Upper lobe of right lung (tissue), 1 donor: ENCODE results near the gene UNC13C. TPM values are rescaled to one million over a fixed set of nuclear protein-coding genes. Genes with fewer than 3 reads are reported as not detected.

ENCODE experiments used
- ATAC-seq: fragments of 200-7000 bp; cut with Tn5 transposase; one replicate; pipeline ENCODE4 v1.9.1; 2020; ENCODE audit warnings: mild to moderate bottlenecking, moderate library complexity
- DNase-seq: peaks from one replicate; pipeline ENCODE4 v3.0.0-alpha.2; 2020
- H3K27ac ChIP-seq: fragments of 200-600 bp; one replicate; pipeline ENCODE4 v1.8.0; 2022
- H3K27me3 ChIP-seq: fragments of 200-600 bp; one replicate; pipeline ENCODE4 v1.8.0; 2022; ENCODE audit warnings: mild to moderate bottlenecking
- H3K36me3 ChIP-seq: fragments of 200-600 bp; one replicate; pipeline ENCODE4 v1.8.0; 2022
- H3K4me1 ChIP-seq: fragments of 200-600 bp; one replicate; pipeline ENCODE4 v1.8.0; 2022
- H3K4me3 ChIP-seq: fragments of 200-600 bp; one replicate; pipeline ENCODE4 v1.8.0; 2022; ENCODE audit warnings: mild to moderate bottlenecking
- H3K9me3 ChIP-seq: fragments of 200-600 bp; one replicate; pipeline ENCODE4 v1.8.0; 2022
- intact Hi-C: fragments of 100-400 bp; cut with DNase I; formaldehyde crosslinking; loops from one replicate; pipeline ENCODE4 v1.11.0; 2022
- total RNA-seq: library from RNA; stranded (reverse); fragmentation: NEBNext Ultra II Directional; extraction: Animal tissue kit (Norgen Biotek cat#: 25700); gene quantifications from one replicate; pipeline ENCODE4 v1.2.1, GENCODE V29; 2021
- TF ChIP-seq, protein P1 (sequence below): fragments of 200-600 bp; IDR thresholded peaks from one replicate; pipeline ENCODE4 v1.8.0; 2022; ENCODE audit warnings: antibody characterized with exemption
- donor health status: DM: no; HTN: yes; CAD: no; lungs with severe emphysema.

The UNC13C gene
- total RNA-seq, 1 donor from 2014 or later, result 0.14 TPM

DNA sequence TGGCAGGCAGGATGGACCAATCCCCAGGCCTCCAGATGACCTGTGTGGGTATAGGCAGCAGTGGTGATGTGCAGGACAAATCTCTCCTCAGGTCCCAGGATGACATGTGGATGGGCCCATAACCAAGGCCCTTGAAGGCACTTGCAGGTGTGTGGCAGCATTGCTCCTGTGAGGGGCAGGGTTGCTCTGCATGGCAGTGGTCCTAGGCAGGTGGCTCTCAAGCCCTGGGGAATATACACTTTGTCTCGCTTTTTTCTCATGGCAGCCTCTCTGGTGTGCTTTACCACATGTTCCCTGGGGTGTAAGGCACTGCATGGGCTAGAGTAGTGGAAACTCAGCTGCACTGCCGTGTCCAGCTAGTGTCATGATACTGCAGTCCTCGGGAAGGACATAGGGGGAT is 503.6 kb downstream of the UNC13C start:
- TF ChIP-seq, protein P1, sequence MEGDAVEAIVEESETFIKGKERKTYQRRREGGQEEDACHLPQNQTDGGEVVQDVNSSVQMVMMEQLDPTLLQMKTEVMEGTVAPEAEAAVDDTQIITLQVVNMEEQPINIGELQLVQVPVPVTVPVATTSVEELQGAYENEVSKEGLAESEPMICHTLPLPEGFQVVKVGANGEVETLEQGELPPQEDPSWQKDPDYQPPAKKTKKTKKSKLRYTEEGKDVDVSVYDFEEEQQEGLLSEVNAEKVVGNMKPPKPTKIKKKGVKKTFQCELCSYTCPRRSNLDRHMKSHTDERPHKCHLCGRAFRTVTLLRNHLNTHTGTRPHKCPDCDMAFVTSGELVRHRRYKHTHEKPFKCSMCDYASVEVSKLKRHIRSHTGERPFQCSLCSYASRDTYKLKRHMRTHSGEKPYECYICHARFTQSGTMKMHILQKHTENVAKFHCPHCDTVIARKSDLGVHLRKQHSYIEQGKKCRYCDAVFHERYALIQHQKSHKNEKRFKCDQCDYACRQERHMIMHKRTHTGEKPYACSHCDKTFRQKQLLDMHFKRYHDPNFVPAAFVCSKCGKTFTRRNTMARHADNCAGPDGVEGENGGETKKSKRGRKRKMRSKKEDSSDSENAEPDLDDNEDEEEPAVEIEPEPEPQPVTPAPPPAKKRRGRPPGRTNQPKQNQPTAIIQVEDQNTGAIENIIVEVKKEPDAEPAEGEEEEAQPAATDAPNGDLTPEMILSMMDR, result no peak
- DNase-seq (no peak), ATAC-seq (peak; percentile 41)
- Histone ChIP-seq H3K4me3 (no peak overlapping the region), H3K27ac (no peak overlapping the region), H3K36me3 (no peaks in the 10 kb centered on the region), H3K4me1 (no peaks in the 10 kb centered on the region), H3K27me3 (no peaks in the 10 kb centered on the region), H3K9me3 (no peaks in the 10 kb centered on the region)
- intact Hi-C loops, result no loop called here

DNA sequence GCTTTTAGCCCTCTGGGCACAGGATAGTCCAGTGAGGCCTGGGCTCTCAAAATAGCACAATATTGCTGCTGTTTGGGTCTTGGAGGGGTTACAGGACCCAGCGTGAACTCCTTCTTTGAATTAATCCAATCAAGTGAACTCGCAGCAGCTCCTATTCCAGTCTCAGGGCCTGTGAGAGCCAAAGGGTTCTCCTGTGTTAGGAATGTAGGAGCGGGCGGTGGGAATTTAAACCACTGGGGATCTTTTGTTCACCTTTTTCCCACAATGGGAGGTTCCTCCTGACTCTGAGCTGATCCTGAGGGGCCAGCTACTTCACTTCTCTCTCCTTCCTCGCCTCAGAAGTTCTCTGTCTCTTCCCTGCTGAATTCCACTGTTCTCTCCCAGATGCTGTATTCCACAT is 504.0 kb downstream of the UNC13C start:
- H3K36me3 ChIP-seq, result no peaks in the 10 kb centered on the region
- TF ChIP-seq, protein P1, result no peak
- no peaks in the 10 kb centered on the region for H3K9me3 ChIP-seq
- intact Hi-C loops, result no loop called here
- H3K4me3 ChIP-seq, result no peak overlapping the region
- H3K27me3 ChIP-seq, result no peaks in the 10 kb centered on the region
- DNase-seq (no peak), ATAC-seq (no peak)
- no peaks in the 10 kb centered on the region for H3K4me1 ChIP-seq
- no peak overlapping the region for H3K27ac ChIP-seq

DNA sequence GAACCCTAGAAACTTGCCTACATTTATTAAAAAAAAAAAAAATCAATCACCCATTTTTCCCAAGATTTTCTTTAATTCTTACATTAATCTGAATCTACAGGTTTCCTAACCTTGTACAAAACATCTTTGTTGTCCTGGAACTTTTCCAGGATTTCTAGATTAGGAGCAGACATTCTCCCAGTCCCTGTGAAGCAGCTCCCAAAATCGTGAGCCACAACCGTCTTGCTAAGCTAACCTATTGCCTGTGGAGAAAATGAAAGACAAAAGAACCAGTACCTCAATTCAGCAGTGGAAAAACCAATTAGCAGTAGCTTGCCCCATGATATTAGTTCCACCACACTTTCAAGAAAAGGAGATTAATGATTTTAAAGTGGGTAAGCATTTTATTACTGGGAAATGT is 522.1 kb downstream of the UNC13C start:
- no peaks in the 10 kb centered on the region for H3K27me3 ChIP-seq
- H3K36me3 ChIP-seq, result no peaks in the 10 kb centered on the region
- no peak for ATAC-seq
- H3K4me3 ChIP-seq, result no peak overlapping the region
- TF ChIP-seq, protein P1, result no peak
- no peak for DNase-seq
- intact Hi-C loops, result no loop called here
- no peaks in the 10 kb centered on the region for H3K9me3 ChIP-seq
- no peaks in the 10 kb centered on the region for H3K4me1 ChIP-seq
- no peak overlapping the region for H3K27ac ChIP-seq

DNA sequence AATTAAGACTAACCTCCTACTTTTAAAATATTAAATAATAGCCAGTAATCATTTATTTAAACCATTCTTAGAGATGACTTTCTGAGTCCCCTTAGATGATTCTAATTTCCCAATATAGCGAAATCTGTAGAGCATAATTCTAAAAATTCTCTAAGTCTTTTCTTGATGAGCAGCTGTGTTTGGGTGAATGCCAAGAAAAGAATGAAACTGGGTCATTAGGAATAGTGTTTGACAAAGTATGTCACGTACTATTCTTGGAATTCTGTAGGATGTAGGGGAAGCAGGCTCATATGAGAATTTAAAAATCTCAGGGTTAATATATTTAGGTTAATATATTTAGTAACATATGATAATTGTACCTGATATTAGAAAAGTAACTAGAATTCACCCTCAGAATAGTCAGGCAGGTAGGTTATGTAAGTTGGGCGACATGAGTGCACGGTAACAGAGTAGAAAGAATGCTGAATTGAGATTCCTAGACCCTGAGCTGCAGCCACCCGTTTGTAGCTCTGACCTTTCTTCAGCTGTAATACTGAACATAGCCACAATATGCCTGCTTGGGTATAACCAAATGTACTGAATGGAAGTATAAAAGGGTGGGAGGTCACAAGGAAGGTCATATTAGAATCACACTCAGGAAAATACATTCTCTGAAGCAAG is 524.3 kb downstream of the UNC13C start:
- H3K27ac ChIP-seq, result no peak overlapping the region
- no peak overlapping the region for H3K4me3 ChIP-seq
- H3K36me3 ChIP-seq, result no peaks in the 10 kb centered on the region
- DNase-seq (no peak), ATAC-seq (no peak)
- intact Hi-C loops, result no loop called here
- TF ChIP-seq, protein P1, result no peak
- H3K9me3 ChIP-seq, result no peaks in the 10 kb centered on the region
- H3K27me3 ChIP-seq, result no peaks in the 10 kb centered on the region
- H3K4me1 ChIP-seq, result no peaks in the 10 kb centered on the region

DNA sequence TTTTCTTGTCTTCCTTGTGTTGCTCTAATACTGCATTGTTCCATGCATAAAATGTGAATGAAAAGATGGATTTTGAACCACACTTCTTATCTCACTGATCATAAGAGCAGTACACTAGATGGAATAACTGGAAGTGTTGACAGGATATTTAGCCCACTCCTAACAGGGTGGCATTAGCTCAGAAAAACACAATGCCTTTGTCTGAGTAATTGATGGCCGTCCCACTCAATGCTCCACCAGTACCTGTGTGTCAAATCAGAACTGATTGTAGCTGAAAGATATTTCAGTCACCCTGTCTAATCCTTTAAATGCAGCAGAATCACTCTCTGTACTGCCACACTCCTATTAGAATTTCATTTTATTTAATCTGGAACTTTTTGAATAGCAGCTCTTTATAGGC is 526.5 kb downstream of the UNC13C start:
- intact Hi-C loops, result no loop called here

More for the DNA sequence above, 526.5 kb downstream of the UNC13C start:
- Histone ChIP-seq H3K4me1 (no peaks in the 10 kb centered on the region), H3K36me3 (no peaks in the 10 kb centered on the region), H3K9me3 (no peaks in the 10 kb centered on the region), H3K4me3 (no peak overlapping the region), H3K27me3 (no peaks in the 10 kb centered on the region), H3K27ac (no peak overlapping the region)
- no peak for ATAC-seq
- TF ChIP-seq, protein P1, result no peak
- no peak for DNase-seq
